Measurements from ENCODE around the gene CACNA1B. TPM values are rescaled to one million over a fixed set of nuclear protein-coding genes. Genes with fewer than 3 reads are reported as not detected.
A peak's percentile ranks its signal among the peaks of the same experiment; 100 is the strongest.

CACNA1B gene
- total and polyA plus RNA-seq, 9 of the 15 experiments (the other 6 are each of a cell fraction or from before 2014, with no cell fraction given): 0.01 to 0.04 TPM; not detected in 7

DNA sequence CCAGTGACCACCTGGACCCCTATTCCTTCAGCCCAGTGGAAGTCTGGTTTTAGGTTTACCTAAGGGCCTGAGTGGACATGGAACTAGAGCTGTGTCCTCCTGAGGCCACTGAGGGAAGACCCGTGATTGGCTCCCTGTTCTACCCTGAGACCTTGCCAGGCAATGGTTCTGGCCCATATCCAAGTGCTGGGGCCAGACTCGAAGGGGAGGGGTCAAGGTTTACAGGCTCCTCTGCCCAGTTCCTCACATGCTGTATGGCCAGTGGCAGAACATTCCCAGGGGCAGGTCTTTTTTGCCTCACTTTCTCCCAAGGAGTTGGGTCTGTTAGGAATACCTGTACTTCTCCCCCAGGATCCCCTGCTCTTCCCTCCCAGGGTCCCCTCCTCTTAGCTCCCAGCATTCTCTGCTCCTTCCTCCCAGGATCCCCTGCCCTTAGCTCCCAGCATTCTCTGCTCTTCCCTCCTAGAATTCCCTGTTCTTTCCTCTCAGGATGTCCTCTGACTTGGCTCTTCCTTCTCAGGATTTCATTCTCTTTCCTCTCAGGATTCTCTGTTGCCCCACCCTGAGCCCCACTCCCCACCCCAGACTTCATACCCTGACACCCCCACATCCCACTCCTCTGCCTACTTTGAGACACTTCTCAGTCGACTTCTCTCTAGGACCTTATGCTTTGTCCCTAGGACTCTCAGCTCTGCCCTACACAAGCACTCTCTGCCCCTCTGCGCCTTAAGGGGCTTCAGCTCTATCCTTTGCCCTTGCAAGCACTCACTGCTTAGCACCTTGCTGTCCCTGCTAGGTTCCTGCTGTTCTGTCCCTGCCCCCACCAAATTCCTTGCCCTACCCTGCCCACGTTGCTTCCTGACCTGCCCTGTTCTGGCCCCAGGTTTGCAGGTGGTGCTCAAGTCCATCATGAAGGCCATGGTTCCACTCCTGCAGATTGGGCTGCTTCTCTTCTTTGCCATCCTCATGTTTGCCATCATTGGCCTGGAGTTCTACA is 36.5 kb downstream of the CACNA1B start:
- H3K9me1 ChIP-seq (ENCODE audit: control insufficient read depth, insufficient read depth, low read length): no peaks in the 10 kb centered on the region
- H3K4me2 ChIP-seq (ENCODE audit: insufficient read depth, low read length): no peak overlapping the region
- 0% methylated on average over 5 of the region's 5 CpGs for WGBS (ENCODE audit: insufficient coverage, low coverage, missing lambda C conversion rate)
- BruUV-seq (replicated peaks): no TSS peak
- no peak for FAIRE-seq
- H3K27me3 ChIP-seq (ENCODE audit: control insufficient read depth in 2 of 2, insufficient read depth in 2 of 2, low read length in 2 of 2): peaks cover 18 to 65% of the 10 kb centered on the region in 2 experiments
- in situ Hi-C loops (cut with MboI) (no loop called here), intact Hi-C loops (cut with micrococcal nuclease) (no loop called here)
- no peaks in the 10 kb centered on the region for H3K4me1 ChIP-seq (replicated peaks in 1 of 2; ENCODE audit: control insufficient read depth in 2 of 2, insufficient read depth in 2 of 2, low read length in 2 of 2)
- H3K27ac ChIP-seq (ENCODE audit: extremely low read depth, low read depth, low read length): no peak overlapping the region
- no peaks in the 10 kb centered on the region for H3K36me3 ChIP-seq (ENCODE audit: control insufficient read depth, insufficient read depth, low read length)
- no peak for DNase-seq (ENCODE audit: extremely low read depth in 1 of 4, low spot score in 3 of 4)
- no peak for ATAC-seq
- H3K79me2 ChIP-seq (ENCODE audit: control insufficient read depth, insufficient read depth, low read length): no peaks in the 10 kb centered on the region
- no peak for TF ChIP-seq GABPB1 (CRISPR knock-in tag; IDR thresholded peaks at IDR 0.05)
- no peak for TF ChIP-seq ZBTB11 (CRISPR knock-in tag; IDR thresholded peaks at IDR 0.05)
- TF ChIP-seq ZNF431 (CRISPR knock-in tag; IDR thresholded peaks at IDR 0.05): no peak
- TF ChIP-seq, protein P1, sequence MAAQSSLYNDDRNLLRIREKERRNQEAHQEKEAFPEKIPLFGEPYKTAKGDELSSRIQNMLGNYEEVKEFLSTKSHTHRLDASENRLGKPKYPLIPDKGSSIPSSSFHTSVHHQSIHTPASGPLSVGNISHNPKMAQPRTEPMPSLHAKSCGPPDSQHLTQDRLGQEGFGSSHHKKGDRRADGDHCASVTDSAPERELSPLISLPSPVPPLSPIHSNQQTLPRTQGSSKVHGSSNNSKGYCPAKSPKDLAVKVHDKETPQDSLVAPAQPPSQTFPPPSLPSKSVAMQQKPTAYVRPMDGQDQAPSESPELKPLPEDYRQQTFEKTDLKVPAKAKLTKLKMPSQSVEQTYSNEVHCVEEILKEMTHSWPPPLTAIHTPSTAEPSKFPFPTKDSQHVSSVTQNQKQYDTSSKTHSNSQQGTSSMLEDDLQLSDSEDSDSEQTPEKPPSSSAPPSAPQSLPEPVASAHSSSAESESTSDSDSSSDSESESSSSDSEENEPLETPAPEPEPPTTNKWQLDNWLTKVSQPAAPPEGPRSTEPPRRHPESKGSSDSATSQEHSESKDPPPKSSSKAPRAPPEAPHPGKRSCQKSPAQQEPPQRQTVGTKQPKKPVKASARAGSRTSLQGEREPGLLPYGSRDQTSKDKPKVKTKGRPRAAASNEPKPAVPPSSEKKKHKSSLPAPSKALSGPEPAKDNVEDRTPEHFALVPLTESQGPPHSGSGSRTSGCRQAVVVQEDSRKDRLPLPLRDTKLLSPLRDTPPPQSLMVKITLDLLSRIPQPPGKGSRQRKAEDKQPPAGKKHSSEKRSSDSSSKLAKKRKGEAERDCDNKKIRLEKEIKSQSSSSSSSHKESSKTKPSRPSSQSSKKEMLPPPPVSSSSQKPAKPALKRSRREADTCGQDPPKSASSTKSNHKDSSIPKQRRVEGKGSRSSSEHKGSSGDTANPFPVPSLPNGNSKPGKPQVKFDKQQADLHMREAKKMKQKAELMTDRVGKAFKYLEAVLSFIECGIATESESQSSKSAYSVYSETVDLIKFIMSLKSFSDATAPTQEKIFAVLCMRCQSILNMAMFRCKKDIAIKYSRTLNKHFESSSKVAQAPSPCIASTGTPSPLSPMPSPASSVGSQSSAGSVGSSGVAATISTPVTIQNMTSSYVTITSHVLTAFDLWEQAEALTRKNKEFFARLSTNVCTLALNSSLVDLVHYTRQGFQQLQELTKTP (IDR thresholded peaks at IDR 0.05; ENCODE audit: low read depth in 1 of 2, partially characterized antibody in 2 of 2): peak in 1 of 2 experiments; percentile 69
- no peak for TF ChIP-seq SMAD3 (CRISPR knock-in tag; conservative IDR thresholded peaks at IDR 0.05)
- POLR2A ChIA-PET: no interaction called here
- H3K9ac ChIP-seq (ENCODE audit: insufficient read depth in 1 of 2, low read depth in 2 of 2, low read length in 2 of 2): no peak overlapping the region
- H3K4me3 ChIP-seq: no peak overlapping the region
- H2AFZ ChIP-seq (ENCODE audit: low read depth, low read length): no peak overlapping the region
- CTCF ChIA-PET (ENCODE audit: low intra/inter-chr PET ratio): no interaction called here
- no peaks in the 10 kb centered on the region for H3K9me3 ChIP-seq (replicated peaks; ENCODE audit: control insufficient read depth, insufficient read depth, low read depth, low read length)
- no peaks in the 10 kb centered on the region for H4K20me1 ChIP-seq (replicated peaks; ENCODE audit: control insufficient read depth, insufficient read depth, low read length)
